HCT116 (cell line): Measurements from ENCODE around the gene TRMU. TPM values are rescaled to one million over a fixed set of nuclear protein-coding genes. Genes with fewer than 3 reads are reported as not detected.

Experiments
- ATAC-seq: fragments of 200-7000 bp; cut with Tn5 transposase; 2 replicates; pipeline ENCODE4 v1.9.1; 2020; ENCODE audit warnings: mild to moderate bottlenecking, moderate library complexity
- BruUV-seq: library from RNA; stranded (reverse); fragments of 400-500 nt; replicated peaks from 2 replicates; lab custom pipeline; 2021; lab: Mats Ljungman, UMichigan
- CTCF ChIA-PET: fragments of 300-600 bp; sonication (Branson Sonifier 250); formaldehyde crosslinking; loops from one replicate; lab custom pipeline; 2021; ENCODE audit warnings: antibody characterized with exemption; lab: Charles Lee
- POLR2A ChIA-PET: fragments of 300-600, 350-600 bp; sonication (Branson Sonifier 250); formaldehyde crosslinking; loops from one replicate; lab custom pipeline; 2021; ENCODE audit warnings: antibody characterized with exemption; lab: Charles Lee
- RAD21 ChIA-PET, 2 experiments: fragments of 300-600 bp; sonication (Branson Sonifier 250); formaldehyde crosslinking; loops; one replicate each; lab custom pipeline; 2023; ENCODE audit warnings: low total read pairs in 2 of 2; ENCODE audit not compliant: uncharacterized antibody in 2 of 2, unreplicated experiment in 2 of 2, low non-redundant PET in 1 of 2; lab: Charles Lee
- DNase-seq: peaks from one replicate; pipeline ENCODE4 v3.0.0-alpha.2; 2010; ENCODE audit warnings: low read depth, low spot score
- H2AFZ ChIP-seq: fragments of 200-600 bp; shearing (Covaris generic), sonication (generic); 2 replicates; pipeline ENCODE4 v1.6.1; 2017; ENCODE audit warnings: low read depth, mixed run types, mixed read lengths, antibody characterized with exemption, low read length; ENCODE audit not compliant: poor library complexity, severe bottlenecking
- H3K27ac ChIP-seq: 2 replicates; pipeline ENCODE4 v1.5.1; 2012; ENCODE audit warnings: low read depth, low read length
- H3K27me3 ChIP-seq: fragments of 200-600 bp; sonication (generic); 2 replicates; pipeline ENCODE4 v1.6.1; 2016; ENCODE audit warnings: mixed run types, low read length, mixed read lengths; ENCODE audit not compliant: insufficient read depth
- H3K36me3 ChIP-seq, 2 experiments: fragments of 200-500 bp in 1 of 2; fragments of 200-600 bp in 1 of 2; sonication (Bioruptor generic) in 1 of 2; sonication (generic) in 1 of 2; 2 replicates each; pipeline versions ENCODE4 v1.5.1 to v1.6.1; 2014 to 2016; ENCODE audit warnings: low read length in 2 of 2, inconsistent platforms in 1 of 2, mixed read lengths in 1 of 2, mixed run types in 1 of 2; ENCODE audit not compliant: insufficient read depth in 2 of 2, control insufficient read depth in 1 of 2
- H3K4me1 ChIP-seq, 2 experiments: fragments of 200-600 bp in 1 of 2; sonication (generic) in 1 of 2; 2 replicates each; pipeline versions ENCODE4 v1.5.1 to v1.6.1; 2012 to 2017; ENCODE audit warnings: low read length in 2 of 2, inconsistent platforms in 1 of 2, mild to moderate bottlenecking in 1 of 2, mixed read lengths in 1 of 2, mixed run types in 1 of 2, moderate library complexity in 1 of 2; ENCODE audit not compliant: insufficient read depth in 2 of 2, control insufficient read depth in 1 of 2
- H3K4me2 ChIP-seq: fragments of 200-600 bp; sonication (generic); 2 replicates; pipeline ENCODE4 v1.6.1; 2017; ENCODE audit warnings: mixed run types, low read length, mixed read lengths
- H3K4me3 ChIP-seq, 2 experiments: fragments of 200-600 bp in 1 of 2; sonication (generic) in 1 of 2; replicated peaks in 1 of 2; 2 replicates each; pipeline ENCODE4 v1.5.1; 2011 to 2016; ENCODE audit warnings: low read length in 2 of 2, control low read depth in 1 of 2, low read depth in 1 of 2, mild to moderate bottlenecking in 1 of 2, mixed read lengths in 1 of 2, mixed run types in 1 of 2
- H3K79me2 ChIP-seq: fragments of 200-600 bp; sonication (generic); 2 replicates; pipeline ENCODE4 v1.6.1; 2017; ENCODE audit warnings: mild to moderate bottlenecking, mixed run types, low read length, moderate library complexity, mixed read lengths; ENCODE audit not compliant: insufficient read depth
- H3K9ac ChIP-seq: fragments of 200-600 bp; sonication (generic); 2 replicates; pipeline ENCODE4 v1.6.1; 2016; ENCODE audit warnings: low read length, mixed read lengths
- H3K9me2 ChIP-seq: fragments of 200-600 bp; sonication (generic), shearing (Covaris generic); 2 replicates; pipeline ENCODE4 v1.6.1; 2017; ENCODE audit warnings: mixed run types, mild to moderate bottlenecking, moderate library complexity; ENCODE audit not compliant: insufficient read depth
- H3K9me3 ChIP-seq, 2 experiments: fragments of 200-500 bp in 1 of 2; fragments of 200-600 bp in 1 of 2; sonication (Bioruptor generic) in 1 of 2; sonication (generic) in 1 of 2; 2 replicates each; pipeline ENCODE4 v1.6.1; 2014 to 2017; ENCODE audit warnings: low read length in 2 of 2, mixed read lengths in 2 of 2, inconsistent platforms in 1 of 2, low read depth in 1 of 2, mild to moderate bottlenecking in 1 of 2, mixed run types in 1 of 2, moderate library complexity in 1 of 2; ENCODE audit not compliant: control insufficient read depth in 1 of 2, insufficient read depth in 1 of 2
- H4K20me1 ChIP-seq: fragments of 200-600 bp; sonication (generic), shearing (Covaris generic); 2 replicates; pipeline ENCODE4 v1.6.1; 2017; ENCODE audit warnings: mixed run types, mild to moderate bottlenecking, moderate library complexity; ENCODE audit not compliant: insufficient read depth
- CTCF ChIP-seq, 3 experiments: fragments of 200-600 bp in 1 of 3; sonication (generic) in 1 of 3; IDR thresholded peaks in 2 of 3; conservative IDR thresholded peaks in 1 of 3; 2 replicates each; pipeline ENCODE4 v1.5.1; 2012 to 2017; ENCODE audit warnings: low read depth in 2 of 3, low read length in 2 of 3, antibody characterized with exemption in 1 of 3, borderline replicate concordance in 1 of 3, control low read depth in 1 of 3, mild to moderate bottlenecking in 1 of 3, mixed read lengths in 1 of 3, mixed run types in 1 of 3, moderate library complexity in 1 of 3; ENCODE audit not compliant: insufficient read depth in 1 of 3
- RAD21 ChIP-seq: IDR thresholded peaks from 2 replicates; pipeline ENCODE4 v1.6.1; 2012; ENCODE audit warnings: low read depth, mild to moderate bottlenecking
- intact Hi-C: fragments of 100-400 bp; cut with micrococcal nuclease; formaldehyde crosslinking; loops from 2 replicates; pipeline ENCODE4 v1.10.0; 2022
- total RNA-seq: library from RNA; stranded (reverse); gene quantifications from one replicate; pipeline ENCODE4 v1.2.1, GENCODE V29; 2021; ENCODE audit not compliant: unreplicated experiment
- TF ChIP-seq, protein P1 (sequence below): IDR thresholded peaks from 2 replicates; pipeline ENCODE4 v1.6.1; 2012

TRMU gene
- total RNA-seq, 1 experiment from 2014 or later, result 65.4 TPM

DNA sequence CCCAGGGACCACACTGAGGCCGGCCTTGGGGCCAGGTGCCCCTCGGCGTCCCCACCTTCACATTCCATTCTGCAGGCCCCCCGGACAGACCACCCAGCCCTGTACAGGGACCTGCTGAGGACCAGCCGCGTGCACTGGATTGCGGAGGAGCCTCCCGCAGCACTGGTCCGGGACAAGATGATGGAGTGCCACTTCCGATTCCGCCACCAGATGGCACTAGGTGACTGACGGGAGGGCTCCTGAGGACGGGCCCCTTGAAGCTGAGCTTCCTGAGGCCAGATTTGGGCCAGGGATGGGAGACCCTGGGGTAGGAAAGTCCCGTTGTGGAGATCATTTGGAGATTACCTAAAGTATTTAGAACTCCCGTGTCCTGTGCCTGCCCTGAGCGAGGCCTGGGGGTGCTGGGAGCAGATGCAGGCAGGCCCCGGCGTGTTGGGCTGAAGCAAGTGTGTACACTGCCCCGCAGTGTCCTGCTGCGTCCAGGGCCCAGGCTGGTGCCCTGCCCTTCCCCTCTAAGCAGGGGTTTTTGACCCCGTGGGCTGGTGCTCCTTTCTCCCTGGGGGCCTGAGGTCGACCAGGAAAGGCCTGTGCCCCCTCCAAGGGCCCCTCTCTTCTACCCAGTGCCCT, 20.0 kb downstream of the TRMU start:
- Histone ChIP-seq H3K9me3 (no peaks in the 10 kb centered on the region), H3K4me2 (no peak overlapping the region), H3K79me2 (peaks cover 3% of the 10 kb centered on the region; the same call in 1 of the 2 replicates), H3K9me2 (no peaks in the 10 kb centered on the region), H3K27me3 (no peaks in the 10 kb centered on the region), H3K36me3 (peaks cover 15 to 19% of the 10 kb centered on the region in 2 experiments; a peak in 3 of 4 replicates), H2AFZ (no peak overlapping the region), H3K9ac (no peak overlapping the region), H3K4me3 (no peak overlapping the region), H4K20me1 (peaks cover 6% of the 10 kb centered on the region; the same call in 1 of the 2 replicates), H3K4me1 (peaks cover 13 to 14% of the 10 kb centered on the region in 2 experiments), H3K27ac (no peak overlapping the region; the same call in 1 of the 2 replicates)
- ChIA-PET CTCF (interaction anchor here (0.6 to 2.2 kb wide), 5 partner anchors 12 to 208 kb away, joined by 5 to 17 read pairs (median 5); no protein-coding TSS in a partner anchor), POLR2A (no interaction called here), RAD21 (interaction anchor here (0.7 to 1.0 kb wide), 5 partner anchors 12 to 383 kb away, joined by 3 to 7 read pairs (median 3); no protein-coding TSS in a partner anchor)
- DNase-seq (no peak), ATAC-seq (peak; percentile 79)
- BruUV-seq, result no TSS peak
- intact Hi-C loops, result loop anchor here (1.0 kb wide), 1 partner anchor 187 kb away; no protein-coding TSS in a partner anchor
- TF ChIP-seq, protein P1, sequence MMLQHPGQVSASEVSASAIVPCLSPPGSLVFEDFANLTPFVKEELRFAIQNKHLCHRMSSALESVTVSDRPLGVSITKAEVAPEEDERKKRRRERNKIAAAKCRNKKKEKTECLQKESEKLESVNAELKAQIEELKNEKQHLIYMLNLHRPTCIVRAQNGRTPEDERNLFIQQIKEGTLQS, result no peak
- TF ChIP-seq RAD21 (peak; percentile 92), CTCF (IDR thresholded peaks at IDR 0.05 in 2 of 3, conservative IDR thresholded peaks at IDR 0.05 in 1 of 3; ENCODE audit: borderline replicate concordance in 1 of 3, insufficient read depth in 1 of 3, low read depth in 2 of 3, low read length in 2 of 3) (peak; percentile 73 to 91 (median 85))
- TF ChIP-seq, all 23 proteins: peak for 2
